ENCODE data around the gene LMAN1L.

Gene LMAN1L

GRCh38 chr15:74812533-74812932, at the start of gene LMAN1L:
LMAN1L (plus strand) TSS chr15:74812835; CDS start chr15:74812855, 20 bp downstream.
- DNase-seq, result no peak

GRCh38 chr15:74763416-74763815, 49.2 kb upstream of the LMAN1L start:
- no peak for DNase-seq

GRCh38 chr15:74767167-74768098, 45.2 kb upstream of the LMAN1L start:
- no peak for DNase-seq

- DNase-seq, result peak; percentile 28
Observed at GRCh38 chr15:74768099-74768770, 44.4 kb upstream of the LMAN1L start.

- peak; percentile 81 for DNase-seq
Observed at GRCh38 chr15:74768771-74769342, 43.8 kb upstream of the LMAN1L start.

GRCh38 chr15:74769463-74770025, 43.1 kb upstream of the LMAN1L start:
- no peak for DNase-seq

GRCh38 chr15:74770211-74770903, 42.3 kb upstream of the LMAN1L start:
- DNase-seq, result no peak

- no peak for DNase-seq
Observed at GRCh38 chr15:74773329-74773728, 39.3 kb upstream of the LMAN1L start.

GRCh38 chr15:74773731-74774252, 38.8 kb upstream of the LMAN1L start:
- no peak for DNase-seq

GRCh38 chr15:74775132-74775562, 37.5 kb upstream of the LMAN1L start:
- DNase-seq, result no peak

- no peak for DNase-seq
Observed at GRCh38 chr15:74775894-74776293, 36.7 kb upstream of the LMAN1L start.

GRCh38 chr15:74776821-74777768, 35.5 kb upstream of the LMAN1L start:
- DNase-seq, result no peak

- DNase-seq, result no peak
Observed at GRCh38 chr15:74777769-74778598, 34.7 kb upstream of the LMAN1L start.

- DNase-seq, result no peak
Observed at GRCh38 chr15:74778599-74778970, 34.0 kb upstream of the LMAN1L start.

- DNase-seq, result no peak
Observed at GRCh38 chr15:74779162-74779648, 33.4 kb upstream of the LMAN1L start.

GRCh38 chr15:74780523-74781430, 31.9 kb upstream of the LMAN1L start:
- no peak for DNase-seq

- DNase-seq, result peak; percentile 78
Observed at GRCh38 chr15:74781431-74782258, 31.0 kb upstream of the LMAN1L start, which contains the start of gene CSK. CSK (plus strand) TSS chr15:74782080; CDS start chr15:74798298, 16,218 bp downstream.
